NK-92 (cell line): ENCODE measurements around the gene CDHR3.

Source experiments
- DNase-seq: peaks from one replicate; lab custom pipeline; 2025; ENCODE audit not compliant: unreplicated experiment; lab: John Stamatoyannopoulos, UW

Gene CDHR3

GRCh38 chr7:106021151-106022067 lies 58.3 kb downstream of the CDHR3 start:
- DNase-seq = no peak

GRCh38 chr7:106022193-106022821 lies 59.2 kb downstream of the CDHR3 start:
- DNase-seq = no peak

GRCh38 chr7:106023369-106024322 lies 60.6 kb downstream of the CDHR3 start:
- DNase-seq = no peak

GRCh38 chr7:106026101-106026500 lies 63.0 kb downstream of the CDHR3 start:
- no peak for DNase-seq

GRCh38 chr7:106029451-106029850 lies 66.4 kb downstream of the CDHR3 start:
- no peak for DNase-seq

GRCh38 chr7:106029941-106030340 lies 66.9 kb downstream of the CDHR3 start:
- DNase-seq = no peak

GRCh38 chr7:106031300-106032035 lies 68.4 kb downstream of the CDHR3 start:
- no peak for DNase-seq

GRCh38 chr7:106032295-106032694 lies 69.2 kb downstream of the CDHR3 start:
- no peak for DNase-seq

GRCh38 chr7:106033735-106034134 lies 70.7 kb downstream of the CDHR3 start:
- no peak for DNase-seq

- no peak for DNase-seq
Measured at GRCh38 chr7:106034383-106034782, 71.3 kb downstream of the CDHR3 start.

- DNase-seq = no peak
Measured at GRCh38 chr7:106035568-106035967, 72.5 kb downstream of the CDHR3 start.

- no peak for DNase-seq
Measured at GRCh38 chr7:106036004-106036403, 72.9 kb downstream of the CDHR3 start.

- DNase-seq = no peak
Measured at GRCh38 chr7:106037489-106038176, 74.6 kb downstream of the CDHR3 start.

- no peak for DNase-seq
Measured at GRCh38 chr7:106038289-106038688, 75.2 kb downstream of the CDHR3 start.

GRCh38 chr7:106038916-106039315 lies 75.9 kb downstream of the CDHR3 start:
- DNase-seq = no peak

GRCh38 chr7:106039486-106040060 lies 76.5 kb downstream of the CDHR3 start:
- no peak for DNase-seq

GRCh38 chr7:106041140-106041717 lies 78.2 kb downstream of the CDHR3 start:
- DNase-seq = no peak

- DNase-seq = no peak
Measured at GRCh38 chr7:106042196-106042611, 79.1 kb downstream of the CDHR3 start.

- no peak for DNase-seq
Measured at GRCh38 chr7:106045139-106045538, 82.1 kb downstream of the CDHR3 start.
